DND-41 (cell line): ENCODE results near the gene NEMF.

Experiments
- ATAC-seq: fragments of 200-7000 bp; cut with Tn5 transposase; 3 replicates; pipeline ENCODE4 v1.9.1; 2021; ENCODE audit warnings: low read depth; ENCODE audit not compliant: insufficient read depth
- DNase-seq: peaks from one replicate; pipeline ENCODE4 v3.0.0-alpha.2; 2020
- H2AFZ ChIP-seq: 2 replicates; pipeline ENCODE4 v1.6.0; 2012; ENCODE audit warnings: low read depth, low read length
- H3K27ac ChIP-seq: 2 replicates; pipeline ENCODE4 v1.5.1; 2012; ENCODE audit warnings: low read length, inconsistent platforms
- H3K27me3 ChIP-seq: fragments of 200-600 bp; sonication (generic); 2 replicates; pipeline ENCODE4 v1.6.0; 2012; ENCODE audit warnings: low read length, mild to moderate bottlenecking, inconsistent platforms; ENCODE audit not compliant: insufficient read depth, poor library complexity
- H3K36me3 ChIP-seq: 2 replicates; pipeline ENCODE4 v1.5.1; 2012; ENCODE audit warnings: low read length, inconsistent platforms; ENCODE audit not compliant: insufficient read depth
- H3K4me1 ChIP-seq: 2 replicates; pipeline ENCODE4 v1.5.1; 2012; ENCODE audit warnings: mild to moderate bottlenecking, low read length; ENCODE audit not compliant: insufficient read depth
- H3K4me2 ChIP-seq: 2 replicates; pipeline ENCODE4 v1.6.0; 2012; ENCODE audit warnings: mild to moderate bottlenecking, moderate library complexity, low read length, inconsistent platforms; ENCODE audit not compliant: insufficient read depth
- H3K4me3 ChIP-seq, 2 experiments: fragments of 200-600 bp in 1 of 2; shearing (Covaris generic) in 1 of 2; 2 replicates each; pipeline ENCODE4 v1.5.1; 2012 to 2016; ENCODE audit warnings: inconsistent platforms in 2 of 2, low read length in 2 of 2, mild to moderate bottlenecking in 2 of 2, low read depth in 1 of 2, moderate library complexity in 1 of 2
- H3K79me2 ChIP-seq: 2 replicates; pipeline ENCODE4 v1.6.0; 2012; ENCODE audit warnings: low read length, inconsistent platforms; ENCODE audit not compliant: insufficient read depth
- H3K9ac ChIP-seq: 2 replicates; pipeline ENCODE4 v1.6.0; 2012; ENCODE audit warnings: low read depth, mild to moderate bottlenecking, inconsistent platforms, low read length, moderate library complexity
- H3K9me3 ChIP-seq: 2 replicates; pipeline ENCODE4 v1.5.1; 2012; ENCODE audit warnings: low read length, moderate library complexity, mild to moderate bottlenecking, inconsistent platforms; ENCODE audit not compliant: insufficient read depth, severe bottlenecking
- H4K20me1 ChIP-seq: 2 replicates; pipeline ENCODE4 v1.6.0; 2012; ENCODE audit warnings: low read length; ENCODE audit not compliant: insufficient read depth
- CTCF ChIP-seq: IDR thresholded peaks from 2 replicates; pipeline ENCODE4 v1.5.1; 2012; ENCODE audit warnings: borderline replicate concordance, low read length, moderate library complexity, mild to moderate bottlenecking; ENCODE audit not compliant: poor library complexity, severe bottlenecking; ENCODE audit errors: extremely low read depth
- EZH2 ChIP-seq: IDR thresholded peaks from 3 replicates; pipeline ENCODE4 v1.6.1; 2012; ENCODE audit warnings: borderline replicate concordance, low read depth, mild to moderate bottlenecking, moderate library complexity, low read length, inconsistent platforms; ENCODE audit not compliant: severe bottlenecking

NEMF gene

DNA sequence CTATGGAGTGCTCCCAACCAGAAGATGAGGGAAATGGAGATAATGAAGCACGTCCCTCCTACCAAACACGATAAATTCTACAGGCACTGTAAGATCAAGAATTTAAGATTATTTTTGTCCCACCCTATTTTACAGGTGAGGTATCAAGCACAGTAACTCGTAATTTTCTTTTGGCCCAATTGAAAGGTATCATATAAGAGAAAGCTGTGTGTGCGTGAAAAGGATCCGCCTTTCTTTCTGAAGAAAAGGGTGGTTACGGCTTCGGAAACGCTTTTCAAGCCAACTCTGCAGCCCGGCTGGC is 85.4 kb downstream of the NEMF start:
- H3K27ac ChIP-seq: peak overlapping the region; percentile 97
- peak overlapping the region; percentile 79 for H2AFZ ChIP-seq
- no peak for TF ChIP-seq CTCF
- TF ChIP-seq EZH2: no peak
- peaks cover 9% of the 10 kb centered on the region for H3K36me3 ChIP-seq
- no peaks in the 10 kb centered on the region for H3K27me3 ChIP-seq
- H3K79me2 ChIP-seq: peaks cover 38% of the 10 kb centered on the region
- H3K9ac ChIP-seq: peak overlapping the region; percentile 100
- peak overlapping the region; percentile 69 to 100; a peak in 3 of 4 replicates for H3K4me3 ChIP-seq
- H4K20me1 ChIP-seq: peaks cover 7% of the 10 kb centered on the region; the same call in 1 of the 2 replicates
- no peaks in the 10 kb centered on the region for H3K9me3 ChIP-seq
- ATAC-seq (no peak), DNase-seq (no peak)
- H3K4me1 ChIP-seq: peaks cover 35% of the 10 kb centered on the region
- peak overlapping the region; percentile 89 for H3K4me2 ChIP-seq

DNA sequence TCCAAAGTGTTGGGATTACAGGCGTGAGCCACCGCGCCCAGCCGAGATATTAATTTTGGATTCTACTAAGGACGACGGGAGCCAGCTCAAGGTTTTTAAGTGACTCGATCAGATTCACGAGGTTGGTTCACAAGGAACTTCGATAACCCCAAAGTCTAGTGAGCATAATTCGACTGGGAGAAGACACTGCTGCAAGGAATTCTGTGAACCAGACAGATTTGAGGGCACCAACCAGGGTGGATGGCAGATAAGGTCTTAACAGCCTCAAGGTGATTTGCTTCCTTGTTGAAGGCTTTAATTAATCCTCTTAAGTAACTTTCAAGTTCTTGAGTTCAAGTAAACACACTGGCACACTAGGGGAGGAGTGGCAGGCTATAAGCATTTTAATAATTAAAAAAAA is 85.7 kb downstream of the NEMF start:
- Histone ChIP-seq H2AFZ (peak overlapping the region; percentile 79), H3K79me2 (peaks cover 38% of the 10 kb centered on the region), H3K4me2 (peak overlapping the region; percentile 89), H3K4me1 (peaks cover 35% of the 10 kb centered on the region), H3K27ac (peak overlapping the region; percentile 97), H3K27me3 (no peaks in the 10 kb centered on the region), H3K36me3 (peaks cover 6% of the 10 kb centered on the region), H4K20me1 (peaks cover 7% of the 10 kb centered on the region; the same call in 1 of the 2 replicates), H3K9me3 (no peaks in the 10 kb centered on the region), H3K4me3 (peak overlapping the region; percentile 69 to 100; a peak in 3 of 4 replicates), H3K9ac (peak overlapping the region; percentile 100)
- TF ChIP-seq CTCF: no peak
- no peak for TF ChIP-seq EZH2
- no peak for ATAC-seq
- DNase-seq: no peak

DNA sequence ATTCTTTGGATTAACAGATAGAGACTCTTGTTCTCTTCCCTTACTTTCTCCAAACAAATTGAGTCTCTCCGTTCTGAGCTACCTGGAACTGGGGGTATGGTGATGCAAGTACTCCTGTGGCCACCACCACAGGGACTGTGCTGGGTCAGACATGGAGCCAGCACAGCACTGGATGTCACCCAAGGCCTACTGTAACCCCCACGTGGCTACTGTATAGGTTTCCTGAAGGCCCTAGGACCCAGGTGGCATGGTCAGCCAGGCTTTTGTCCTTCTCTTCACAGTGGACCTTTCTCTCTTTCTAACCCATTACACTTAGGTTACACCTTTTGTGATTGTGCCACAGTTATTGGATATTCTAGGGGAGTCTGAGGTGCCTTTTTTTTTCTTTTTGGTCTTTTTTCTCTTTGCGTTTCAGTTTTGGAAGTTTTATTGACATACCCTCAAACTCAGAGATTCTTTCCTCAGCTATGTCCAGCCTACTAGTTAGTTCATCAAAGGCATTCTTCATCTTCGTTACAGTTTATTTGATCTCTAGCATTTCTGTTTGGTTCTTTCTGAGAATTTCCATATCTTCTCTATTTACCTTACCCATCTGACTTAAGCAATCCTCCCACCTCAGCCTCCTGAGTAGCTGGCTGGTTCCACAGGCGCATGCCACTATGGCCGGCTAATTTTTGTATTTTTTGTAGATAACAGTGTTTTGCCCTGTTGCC is 90.6 kb downstream of the NEMF start:
- TF ChIP-seq CTCF (no peak), EZH2 (no peak)
- H3K4me3 ChIP-seq: no peak overlapping the region
- no peak overlapping the region for H2AFZ ChIP-seq
- H3K9ac ChIP-seq: no peak overlapping the region
- no peaks in the 10 kb centered on the region for H3K9me3 ChIP-seq
- no peak overlapping the region for H3K27ac ChIP-seq
- H3K4me2 ChIP-seq: no peak overlapping the region
- H4K20me1 ChIP-seq: no peaks in the 10 kb centered on the region
- no peaks in the 10 kb centered on the region for H3K79me2 ChIP-seq
- ATAC-seq: no peak
- no peaks in the 10 kb centered on the region for H3K36me3 ChIP-seq
- no peak for DNase-seq
- H3K27me3 ChIP-seq: no peaks in the 10 kb centered on the region
- peaks cover 8% of the 10 kb centered on the region for H3K4me1 ChIP-seq

GRCh38 chr14:49755378-49755777 is 97.2 kb downstream of the NEMF start:
- TF ChIP-seq EZH2 (no peak), CTCF (no peak)
- no peak overlapping the region for H3K4me2 ChIP-seq
- no peaks in the 10 kb centered on the region for H3K36me3 ChIP-seq
- no peak overlapping the region for H3K9ac ChIP-seq
- ATAC-seq (no peak), DNase-seq (no peak)
- H3K27ac ChIP-seq: no peak overlapping the region
- no peaks in the 10 kb centered on the region for H3K27me3 ChIP-seq
- no peaks in the 10 kb centered on the region for H3K9me3 ChIP-seq
- H3K79me2 ChIP-seq: no peaks in the 10 kb centered on the region
- H2AFZ ChIP-seq: no peak overlapping the region
- H4K20me1 ChIP-seq: no peaks in the 10 kb centered on the region
- H3K4me1 ChIP-seq: no peaks in the 10 kb centered on the region
- no peak overlapping the region for H3K4me3 ChIP-seq
